Natural killer cell (primary cell): Measurements from ENCODE around the gene GRID1. TPM values are rescaled to one million over a fixed set of nuclear protein-coding genes. Genes with fewer than 3 reads are reported as not detected.

Experiments used
- ATAC-seq, 3 donors: fragments of 150-1000 bp in 2 of 3; fragments of 200-7000 bp in 1 of 3; cut with Tn5 transposase; 1 replicate in 1 of 3; 2 replicates in 2 of 3; pipeline ENCODE4 v1.10.0; 2021; ENCODE audit warnings: mild to moderate bottlenecking in 2 of 3, moderate library complexity in 2 of 3
- DNase-seq, 2 donors: peaks; one replicate each; pipeline versions ENCODE4 v3.0.0 to v3.0.0-alpha.2; 2013 to 2021; ENCODE audit warnings: mixed read lengths in 1 of 2
- H3K27ac ChIP-seq: one replicate; pipeline ENCODE4 v1.5.1; 2013; ENCODE audit warnings: mild to moderate bottlenecking, low read length
- H3K27me3 ChIP-seq: one replicate; pipeline ENCODE4 v1.6.1; 2013; ENCODE audit warnings: low read length; ENCODE audit not compliant: control insufficient read depth, insufficient read depth
- H3K36me3 ChIP-seq: one replicate; pipeline ENCODE4 v1.6.1; 2013; ENCODE audit warnings: low read length; ENCODE audit not compliant: control insufficient read depth, insufficient read depth
- H3K4me1 ChIP-seq: one replicate; pipeline ENCODE4 v1.6.1; 2013; ENCODE audit warnings: low read length; ENCODE audit not compliant: control insufficient read depth, insufficient read depth
- H3K4me3 ChIP-seq: one replicate; pipeline ENCODE4 v1.5.1; 2013; ENCODE audit warnings: low read length
- H3K9me3 ChIP-seq: one replicate; pipeline ENCODE4 v1.6.1; 2013; ENCODE audit warnings: low read length; ENCODE audit not compliant: control insufficient read depth, insufficient read depth
- H3K27ac Mint-ChIP-seq, 2 donors: one replicate each; pipeline ENCODE4 v1.8.0; 2022; ENCODE audit warnings: mild to moderate bottlenecking in 2 of 2, mixed read lengths in 2 of 2, moderate library complexity in 1 of 2
- H3K27me3 Mint-ChIP-seq, 2 donors: one replicate each; pipeline ENCODE4 v1.8.0; 2022; ENCODE audit warnings: low read depth in 2 of 2, mixed read lengths in 2 of 2
- H3K36me3 Mint-ChIP-seq: one replicate; pipeline ENCODE4 v1.8.0; 2022; ENCODE audit warnings: mixed read lengths
- H3K4me1 Mint-ChIP-seq, 2 donors: one replicate each; pipeline ENCODE4 v1.8.0; 2022; ENCODE audit warnings: mixed read lengths in 2 of 2
- H3K4me3 Mint-ChIP-seq: one replicate; pipeline ENCODE4 v1.8.0; 2022; ENCODE audit warnings: mild to moderate bottlenecking, moderate library complexity, mixed read lengths
- H3K9me3 Mint-ChIP-seq, 2 donors: one replicate each; pipeline ENCODE4 v1.8.0; 2022; ENCODE audit warnings: mixed read lengths in 2 of 2
- WGBS: methylation state at CpG from one replicate; pipeline ENCODE4 v1.1.7; 2013; ENCODE audit warnings: missing lambda C conversion rate; ENCODE audit not compliant: insufficient coverage; 5-methylcytosine and 5-hydroxymethylcytosine counted together
- intact Hi-C: fragments of 100-400 bp; cut with micrococcal nuclease; formaldehyde crosslinking; loops from one replicate; pipeline ENCODE4 v1.14.2; 2022
- total RNA-seq, 4 donors: library from RNA; stranded (reverse); fragments of 120-200 nt in 1 of 4; gene quantifications; one replicate each; pipeline versions ENCODE4 v1.2.3 to v1.2.4, GENCODE V29; 2013 to 2022
- TF ChIP-seq, protein P1 (sequence below): fragments of 200-600 bp; IDR thresholded peaks from one replicate; pipeline ENCODE4 v1.8.0; 2022; ENCODE audit warnings: antibody characterized with exemption

GRID1 gene
- total RNA-seq, 3 donors from 2014 or later (not counting 1 experiment from before 2014, with no cell fraction given): not detected

- Histone ChIP-seq H3K4me1 (no peaks in the 10 kb centered on the region), H3K27me3 (no peaks in the 10 kb centered on the region), H3K27ac (no peak overlapping the region), H3K36me3 (no peaks in the 10 kb centered on the region), H3K4me3 (no peak overlapping the region), H3K9me3 (no peaks in the 10 kb centered on the region)
- DNase-seq (no peak), ATAC-seq (no peak)
- Mint-ChIP-seq H3K4me1 (no peaks in the 10 kb centered on the region), H3K4me3 (no peak overlapping the region), H3K9me3 (no peaks in the 10 kb centered on the region), H3K36me3 (no peaks in the 10 kb centered on the region), H3K27me3 (no peaks in the 10 kb centered on the region), H3K27ac (no peak overlapping the region)
- intact Hi-C loops: no loop called here
- TF ChIP-seq, protein P1, sequence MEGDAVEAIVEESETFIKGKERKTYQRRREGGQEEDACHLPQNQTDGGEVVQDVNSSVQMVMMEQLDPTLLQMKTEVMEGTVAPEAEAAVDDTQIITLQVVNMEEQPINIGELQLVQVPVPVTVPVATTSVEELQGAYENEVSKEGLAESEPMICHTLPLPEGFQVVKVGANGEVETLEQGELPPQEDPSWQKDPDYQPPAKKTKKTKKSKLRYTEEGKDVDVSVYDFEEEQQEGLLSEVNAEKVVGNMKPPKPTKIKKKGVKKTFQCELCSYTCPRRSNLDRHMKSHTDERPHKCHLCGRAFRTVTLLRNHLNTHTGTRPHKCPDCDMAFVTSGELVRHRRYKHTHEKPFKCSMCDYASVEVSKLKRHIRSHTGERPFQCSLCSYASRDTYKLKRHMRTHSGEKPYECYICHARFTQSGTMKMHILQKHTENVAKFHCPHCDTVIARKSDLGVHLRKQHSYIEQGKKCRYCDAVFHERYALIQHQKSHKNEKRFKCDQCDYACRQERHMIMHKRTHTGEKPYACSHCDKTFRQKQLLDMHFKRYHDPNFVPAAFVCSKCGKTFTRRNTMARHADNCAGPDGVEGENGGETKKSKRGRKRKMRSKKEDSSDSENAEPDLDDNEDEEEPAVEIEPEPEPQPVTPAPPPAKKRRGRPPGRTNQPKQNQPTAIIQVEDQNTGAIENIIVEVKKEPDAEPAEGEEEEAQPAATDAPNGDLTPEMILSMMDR: no peak
- 81% methylated on average over 3 of the region's 3 CpGs for WGBS
Observed at GRCh38 chr10:86172301-86172700, 194.3 kb downstream of the GRID1 start.

- Histone ChIP-seq H3K27ac (no peak overlapping the region), H3K4me3 (no peak overlapping the region), H3K36me3 (no peaks in the 10 kb centered on the region), H3K27me3 (no peaks in the 10 kb centered on the region), H3K4me1 (no peaks in the 10 kb centered on the region), H3K9me3 (no peaks in the 10 kb centered on the region)
- no peak overlapping the region for H3K4me3 Mint-ChIP-seq
- no peaks in the 10 kb centered on the region for H3K36me3 Mint-ChIP-seq
- intact Hi-C loops: no loop called here
- no peaks in the 10 kb centered on the region for H3K27me3 Mint-ChIP-seq
- 41% methylated on average over 15 of the region's 15 CpGs for WGBS
- H3K27ac Mint-ChIP-seq: no peak overlapping the region
- TF ChIP-seq, protein P1: no peak
- no peaks in the 10 kb centered on the region for H3K9me3 Mint-ChIP-seq
- ATAC-seq (no peak), DNase-seq (no peak)
- no peaks in the 10 kb centered on the region for H3K4me1 Mint-ChIP-seq
Observed at GRCh38 chr10:86170255-86171108, 196.1 kb downstream of the GRID1 start.

GRCh38 chr10:86169506-86170254 is 196.9 kb downstream of the GRID1 start:
- WGBS: 73% methylated on average over 10 of the region's 10 CpGs
- H3K9me3 Mint-ChIP-seq: no peaks in the 10 kb centered on the region
- TF ChIP-seq, protein P1: no peak
- H3K27me3 Mint-ChIP-seq: no peaks in the 10 kb centered on the region
- H3K27ac Mint-ChIP-seq: no peak overlapping the region
- no peaks in the 10 kb centered on the region for H3K27me3 ChIP-seq
- H3K36me3 Mint-ChIP-seq: no peaks in the 10 kb centered on the region
- DNase-seq: no peak
- no peak overlapping the region for H3K4me3 ChIP-seq
- H3K4me1 Mint-ChIP-seq: no peaks in the 10 kb centered on the region
- no peaks in the 10 kb centered on the region for H3K9me3 ChIP-seq
- H3K4me3 Mint-ChIP-seq: no peak overlapping the region
- ATAC-seq: no peak
- H3K27ac ChIP-seq: no peak overlapping the region
- no peaks in the 10 kb centered on the region for H3K36me3 ChIP-seq
- no peaks in the 10 kb centered on the region for H3K4me1 ChIP-seq
- intact Hi-C loops: no loop called here
